CD4-positive, alpha-beta T cell treated with Interleukin-17A for 1 hour (primary cell): ENCODE measurements around the gene LYPD4.
"Not testable (repeated sequence)": the region's sequence is repeated elsewhere in the genome, so short reads cannot be mapped to it uniquely, and the experiment has no call there.

ENCODE experiments used
- DNase-seq: peaks from one replicate; pipeline ENCODE4 v3.0.0-alpha.2; 2020

Gene LYPD4

DNA sequence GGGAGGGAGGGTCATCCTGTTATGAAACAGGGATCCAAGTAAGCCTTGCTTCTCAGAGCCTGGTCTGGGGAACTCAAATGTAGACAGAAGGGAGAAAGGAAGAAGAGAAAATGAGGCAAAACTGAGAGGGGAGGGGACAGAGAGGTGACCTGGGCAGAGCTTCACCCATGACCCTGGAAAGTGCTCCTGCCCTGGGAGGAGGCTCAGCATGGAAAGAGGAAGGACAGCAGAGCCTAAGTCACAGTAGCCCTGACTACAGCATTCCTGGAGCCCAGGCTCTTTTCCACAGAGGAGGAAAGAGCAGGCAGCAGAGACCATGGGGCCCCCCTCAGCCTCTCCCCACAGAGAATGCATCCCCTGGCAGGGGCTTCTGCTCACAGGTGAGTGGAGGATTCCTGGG is 48.1 kb downstream of the LYPD4 start, which contains the start of gene CEACAM3:
CEACAM3 (plus strand) TSS at position 226 of the 400 bp plus-strand sequence; CDS start at position 317, 91 bp downstream.
- DNase-seq, result no peak

DNA sequence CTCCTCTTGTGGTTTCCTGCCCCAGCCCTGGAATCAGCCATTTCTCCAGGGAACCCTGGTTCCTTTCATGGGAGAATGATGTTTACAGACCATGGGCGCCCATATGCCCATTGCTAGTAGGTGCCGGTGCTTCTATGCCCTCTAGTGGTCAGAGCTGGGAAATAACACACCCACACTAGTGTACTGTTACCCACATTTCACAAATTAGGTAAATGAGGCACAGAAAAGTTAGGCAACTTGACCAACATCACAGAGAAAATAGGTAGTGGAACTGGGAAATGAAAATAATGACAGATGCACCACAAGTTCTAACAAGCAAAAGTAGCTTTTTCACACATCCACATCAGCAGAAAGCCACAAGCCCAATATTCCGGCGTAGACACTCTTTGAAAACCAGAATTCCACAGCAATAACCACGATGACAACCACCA is 49.4 kb downstream of the LYPD4 start:
- DNase-seq, result peak; percentile 72

GRCh38 chr19:41793414-41793727 is 51.1 kb downstream of the LYPD4 start:
- DNase-seq, result no peak

GRCh38 chr19:41792513-41793413 is 51.7 kb downstream of the LYPD4 start:
- DNase-seq, result peak; percentile 41

DNA sequence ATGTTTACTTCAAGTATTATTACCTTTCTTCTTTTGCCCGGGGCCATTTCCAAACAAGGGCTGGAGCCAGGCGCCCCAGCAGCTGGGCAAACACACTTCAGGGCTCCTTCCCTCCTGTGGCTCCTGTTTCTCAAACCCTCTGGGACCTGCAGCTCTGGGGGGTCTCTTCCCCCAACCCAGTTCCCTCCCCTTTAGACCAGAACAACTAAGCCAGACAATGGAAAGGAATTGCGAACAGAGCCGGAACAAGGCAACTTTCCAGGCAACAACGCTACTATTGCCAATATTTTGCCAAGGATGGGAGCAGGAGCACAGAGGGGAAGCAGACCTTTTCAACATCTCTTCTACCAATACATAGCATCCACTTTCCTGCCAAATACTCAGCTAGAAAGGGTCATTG is 55.4 kb downstream of the LYPD4 start:
- DNase-seq, result not testable (repeated sequence)

GRCh38 chr19:41788518-41788917 is 56.0 kb downstream of the LYPD4 start:
- DNase-seq, result not testable (repeated sequence)
